Forelimb muscle (tissue), 1 donor: ENCODE measurements around the gene HSD17B14. TPM values are rescaled to one million over a fixed set of nuclear protein-coding genes. Genes with fewer than 3 reads are reported as not detected.
"Not testable (repeated sequence)": the region's sequence is repeated elsewhere in the genome, so short reads cannot be mapped to it uniquely, and the experiment has no call there.

Experiments
- DNase-seq: peaks from one replicate; pipeline ENCODE4 v3.0.0-alpha.2; 2013; ENCODE audit warnings: low read depth
- polyA plus RNA-seq: library from polyadenylated mRNA; unstranded; fragments of 120-200 nt; gene quantifications from one replicate; pipeline ENCODE4 v1.2.1, GENCODE V29; 2013; ENCODE audit not compliant: insufficient read length

HSD17B14 gene
- 3.1 TPM for polyA plus RNA-seq

DNA sequence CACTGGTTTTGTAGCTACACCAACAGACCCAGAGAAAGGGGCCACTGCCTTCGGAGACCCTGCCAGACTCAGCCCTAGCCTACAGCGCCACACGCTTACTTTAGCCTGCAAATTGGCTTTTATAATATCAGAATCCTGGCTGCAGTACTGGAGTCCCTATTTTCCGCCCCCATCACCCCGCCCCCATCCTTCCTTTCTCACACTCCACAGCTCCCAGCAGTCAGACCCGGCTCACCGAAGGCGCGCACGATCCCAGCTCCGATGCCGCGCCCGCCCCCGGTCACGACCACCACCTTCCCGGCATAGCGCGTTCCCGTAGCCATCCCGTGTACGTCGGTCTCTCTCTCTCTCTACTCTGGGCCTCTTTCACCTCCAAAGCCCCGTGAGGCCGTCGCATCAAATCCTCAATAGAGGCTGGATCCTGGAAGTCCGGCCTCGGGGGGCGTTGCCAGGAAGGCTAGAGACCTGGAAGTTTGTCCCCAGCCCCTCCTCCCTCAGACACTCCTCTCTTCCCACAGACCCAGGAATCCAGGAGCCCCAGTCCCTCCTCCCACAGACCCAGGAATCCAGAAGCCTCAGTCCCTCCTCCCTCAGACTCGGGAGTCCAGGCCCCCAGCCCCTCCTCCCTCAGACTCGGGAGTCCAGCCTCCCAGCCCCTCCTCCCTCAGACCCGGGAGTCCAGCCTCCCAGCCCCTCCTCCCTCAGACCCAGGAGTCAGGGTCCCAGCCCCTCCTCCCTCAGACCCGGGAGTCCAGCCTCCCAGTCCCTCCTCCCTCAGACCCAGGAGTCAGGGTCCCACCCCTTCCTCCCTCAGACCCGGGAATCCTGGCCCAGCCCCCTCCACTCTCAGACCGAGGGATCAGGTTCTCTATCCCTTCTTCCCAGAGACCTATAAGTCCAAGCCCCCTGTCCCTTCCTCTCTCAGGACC, at the start of gene HSD17B14:
Gene HSD17B14 (minus strand): TSS at position 403 of the 929 bp plus-strand sequence. CDS start 80 bp downstream, at position 323.
- DNase-seq: no peak

DNA sequence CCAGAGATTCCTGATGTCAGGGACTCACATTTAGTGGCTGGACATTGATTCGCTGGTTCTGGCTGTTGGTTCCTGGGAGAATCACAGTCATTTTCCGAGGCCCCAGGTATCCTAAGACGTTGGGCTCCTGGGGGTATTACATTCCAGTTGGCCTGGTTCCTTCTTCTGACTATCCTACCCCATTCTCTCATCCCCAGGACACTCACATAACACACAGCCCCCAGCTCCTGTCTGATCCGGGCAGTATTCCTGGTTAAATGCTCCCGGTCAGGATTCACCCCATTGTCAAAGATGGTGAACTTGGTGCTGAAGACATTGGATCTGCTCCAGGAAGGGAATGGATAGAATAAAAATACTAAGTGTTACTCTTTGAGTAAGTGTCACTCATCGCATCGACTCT, 47.4 kb upstream of the HSD17B14 start:
- no peak for DNase-seq

DNA sequence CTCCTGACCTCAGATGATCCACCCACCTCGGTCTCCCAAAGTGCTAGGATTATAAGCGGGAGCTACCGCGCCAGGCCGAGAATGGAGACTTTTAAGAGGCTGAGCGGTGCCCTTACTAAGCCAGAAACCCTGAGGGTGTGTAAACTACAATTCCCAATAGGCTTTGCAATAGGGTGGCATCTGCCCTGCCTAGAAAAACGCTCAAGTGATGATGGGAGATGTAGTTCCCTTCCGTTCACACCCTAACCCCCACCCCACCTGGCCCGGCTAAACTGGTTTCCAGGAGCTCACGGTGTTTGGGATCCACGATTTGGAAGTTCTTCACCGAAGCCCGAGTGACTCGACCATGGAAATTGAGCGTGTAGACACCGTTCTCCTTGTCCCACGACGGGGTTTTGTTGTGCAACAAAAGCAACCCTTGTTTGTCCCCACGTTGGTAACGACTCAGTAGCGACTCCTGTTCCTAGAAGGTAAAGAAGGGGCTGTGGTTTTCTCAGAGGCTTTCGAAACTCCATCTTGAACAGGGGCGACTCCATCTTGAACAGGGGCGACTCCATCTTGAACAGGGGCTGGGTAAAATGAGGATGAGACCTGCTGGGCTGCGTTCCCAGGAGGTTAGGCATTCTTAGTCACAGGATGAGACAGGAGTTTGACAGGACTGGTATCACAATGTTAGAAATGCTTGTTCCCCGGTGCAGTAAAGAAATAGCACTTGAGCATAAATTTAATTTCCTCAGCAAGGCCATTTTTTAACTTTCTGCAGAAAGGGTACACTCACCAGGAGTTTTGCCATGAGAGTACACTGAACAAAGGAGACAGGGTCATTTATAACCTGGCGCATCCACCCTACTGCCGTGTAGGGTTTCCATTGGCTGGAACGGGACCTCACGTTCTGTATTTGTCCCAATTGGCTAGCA, 45.7 kb upstream of the HSD17B14 start:
- no peak for DNase-seq

DNA sequence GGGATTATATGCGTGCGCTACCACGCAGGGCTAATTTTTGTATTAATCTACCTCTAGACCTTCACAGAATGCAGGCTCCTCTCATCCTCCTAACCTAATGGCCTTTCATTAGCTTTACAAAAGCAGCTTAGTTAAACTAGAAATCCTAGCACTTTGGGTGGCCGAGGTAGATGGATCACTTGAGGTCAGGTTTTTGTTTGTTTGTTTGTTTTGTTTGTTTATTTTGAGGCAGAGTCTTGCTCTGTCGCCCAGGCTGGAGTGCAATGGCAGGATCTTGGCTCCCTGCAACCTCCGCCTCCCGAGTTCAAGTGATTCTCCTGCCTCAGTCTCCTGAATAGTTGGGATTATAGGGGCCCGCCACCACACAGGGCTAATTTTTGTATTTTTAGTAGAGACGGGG, 43.4 kb upstream of the HSD17B14 start:
- not testable (repeated sequence) for DNase-seq

DNA sequence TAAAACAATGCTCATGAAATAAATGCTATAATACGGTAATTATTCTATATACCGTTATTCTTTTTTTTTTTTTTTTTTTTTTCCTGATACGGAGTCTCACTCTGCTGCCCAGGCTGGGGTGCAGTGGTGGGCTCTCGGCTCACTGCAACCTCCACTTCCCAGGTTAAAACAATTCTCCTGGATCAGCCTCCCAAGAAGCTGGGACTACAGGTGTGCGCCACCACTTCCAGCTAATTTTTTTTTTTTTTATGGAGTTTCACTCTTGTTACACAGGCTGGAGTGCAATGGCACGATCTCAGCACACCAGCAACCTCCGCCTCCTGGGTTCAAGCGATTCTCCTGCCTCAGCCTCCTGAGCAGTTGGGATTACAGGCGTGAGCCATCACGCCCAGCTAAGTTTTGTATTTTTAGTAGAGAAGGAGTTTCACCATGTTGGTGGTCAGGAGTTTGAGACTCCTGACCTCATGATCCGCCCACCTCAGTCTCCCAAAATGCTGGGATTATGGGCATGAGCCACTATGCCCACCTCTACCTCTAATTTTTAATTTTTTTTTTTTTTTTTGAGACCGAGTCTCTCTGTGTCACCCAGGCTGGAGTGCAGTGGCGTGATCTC, 42.8 kb upstream of the HSD17B14 start:
- no peak for DNase-seq

DNA sequence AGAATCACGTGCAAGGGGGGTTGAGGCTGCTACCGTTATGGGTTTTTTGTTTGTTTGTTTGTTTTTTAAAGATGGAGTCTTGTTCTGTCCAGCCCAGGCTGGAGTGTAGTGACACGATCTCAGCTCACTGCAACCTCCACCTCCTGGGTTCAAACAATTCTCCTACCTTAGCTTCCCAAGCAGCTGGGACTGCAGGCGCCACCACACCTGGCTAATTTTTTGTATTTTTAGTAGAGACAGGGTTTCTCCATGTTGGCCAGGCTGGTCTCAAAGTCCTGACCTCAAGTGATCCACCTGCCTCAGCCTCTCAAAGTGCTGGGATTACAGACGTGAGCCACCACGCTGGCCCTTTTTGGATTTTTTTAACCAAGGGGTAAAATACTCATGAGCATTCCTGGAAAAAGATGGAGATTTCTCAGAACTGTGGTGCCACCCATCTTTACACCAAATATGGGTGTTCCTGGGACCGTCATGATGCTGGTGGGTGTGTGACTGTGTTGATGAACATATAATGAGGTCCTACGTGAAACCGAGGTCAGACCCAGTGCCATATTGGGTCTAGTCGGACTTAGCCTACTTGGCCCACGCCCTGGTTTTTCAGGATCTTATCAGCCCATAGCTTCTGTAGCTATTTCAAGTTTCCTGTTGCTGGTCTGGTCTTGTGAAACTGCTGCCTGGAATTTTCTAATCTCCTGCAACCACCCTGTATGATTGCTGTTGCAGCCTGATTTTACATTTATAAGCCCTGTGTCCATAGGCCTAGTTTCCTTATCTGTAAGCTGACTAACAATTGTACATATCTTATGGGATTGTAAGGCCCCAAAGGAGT, 42.1 kb upstream of the HSD17B14 start:
- DNase-seq: no peak

DNA sequence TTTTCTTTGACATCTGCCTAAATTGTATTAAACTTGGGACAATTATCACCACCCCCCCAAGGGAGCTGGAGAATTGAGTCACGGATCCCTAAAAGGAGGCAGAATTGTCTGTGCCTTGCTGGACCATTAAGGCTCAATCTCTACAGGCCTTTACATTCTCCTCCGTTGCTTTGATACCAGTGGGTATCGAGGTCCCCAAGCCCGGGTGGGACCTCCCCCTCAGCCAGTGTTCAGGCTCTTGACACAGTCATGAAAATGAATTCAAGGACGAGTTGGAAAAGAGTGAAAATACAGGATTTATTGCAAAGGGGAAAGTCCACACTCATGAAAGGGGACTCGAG, 41.5 kb upstream of the HSD17B14 start:
- no peak for DNase-seq

DNA sequence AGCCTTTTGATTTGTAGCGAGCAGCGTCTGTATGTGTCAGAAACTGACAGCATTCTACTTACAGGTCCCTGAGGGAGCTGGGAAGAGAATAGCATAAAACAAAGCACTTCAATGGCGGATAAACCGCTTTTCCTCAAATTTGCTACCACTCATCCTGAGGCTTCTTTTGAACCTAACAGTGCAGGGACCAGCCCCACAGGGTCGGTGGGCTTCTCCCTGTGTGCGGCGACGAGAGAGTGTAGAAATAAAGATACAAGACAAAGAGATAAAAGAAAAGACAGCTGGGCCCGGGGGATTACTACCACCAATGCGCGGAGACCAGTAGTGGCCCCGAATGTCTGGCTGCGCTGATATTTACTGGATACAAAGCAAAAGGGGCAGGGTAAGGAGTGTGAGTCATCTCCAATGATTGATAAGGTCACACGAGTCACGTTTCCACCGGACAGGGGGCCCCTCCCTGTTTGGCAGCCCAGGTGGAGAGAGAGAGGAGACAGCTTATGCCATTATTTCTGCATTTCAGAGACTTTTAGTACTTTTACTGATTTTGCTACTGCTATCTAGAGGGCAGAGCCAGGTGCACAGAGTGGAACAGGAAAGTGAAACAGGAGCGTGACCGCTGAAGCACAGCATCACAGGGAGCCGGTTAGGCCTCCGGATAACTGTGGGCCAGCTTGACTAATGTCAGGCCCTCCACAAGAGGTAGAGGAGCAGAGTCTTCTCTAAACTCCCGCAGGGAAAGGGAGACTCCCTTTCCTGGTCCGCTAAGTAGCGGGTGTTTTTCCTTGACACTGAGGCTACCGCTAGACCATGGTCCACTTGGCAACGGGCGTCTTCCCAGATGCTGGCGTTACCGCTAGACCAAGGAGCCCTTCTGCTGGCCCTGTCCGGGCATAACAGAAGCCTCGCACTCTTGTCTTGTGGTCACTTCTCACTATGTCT, 40.0 kb upstream of the HSD17B14 start:
- DNase-seq: not testable (repeated sequence)

DNA sequence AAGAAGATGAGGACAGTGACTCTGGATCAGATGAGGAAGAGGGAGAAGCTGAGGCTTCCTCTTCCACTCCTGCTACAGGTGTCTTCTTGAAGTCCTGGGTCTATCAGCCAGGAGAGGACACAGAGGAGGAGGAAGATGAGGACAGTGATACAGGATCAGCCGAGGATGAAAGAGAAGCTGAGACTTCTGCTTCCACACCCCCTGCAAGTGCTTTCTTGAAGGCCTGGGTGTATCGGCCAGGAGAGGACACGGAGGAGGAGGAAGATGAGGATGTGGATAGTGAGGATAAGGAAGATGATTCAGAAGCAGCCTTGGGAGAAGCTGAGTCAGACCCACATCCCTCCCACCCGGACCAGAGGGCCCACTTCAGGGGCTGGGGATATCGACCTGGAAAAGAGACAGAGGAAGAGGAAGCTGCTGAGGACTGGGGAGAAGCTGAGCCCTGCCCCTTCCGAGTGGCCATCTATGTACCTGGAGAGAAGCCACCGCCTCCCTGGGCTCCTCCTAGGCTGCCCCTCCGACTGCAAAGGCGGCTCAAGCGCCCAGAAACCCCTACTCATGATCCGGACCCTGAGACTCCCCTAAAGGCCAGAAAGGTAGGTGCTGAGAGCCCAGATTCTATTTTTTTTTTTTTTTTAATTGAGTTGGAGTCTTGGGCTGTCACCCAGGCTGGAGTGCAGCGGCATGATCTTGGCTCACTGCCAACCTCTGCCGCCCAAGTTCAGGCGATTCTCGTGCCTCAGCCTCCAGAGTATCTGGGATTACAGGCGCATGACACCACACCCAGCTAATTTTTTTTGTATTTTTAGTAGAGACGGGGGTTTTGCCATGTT, 38.2 kb upstream of the HSD17B14 start:
- DNase-seq: no peak

DNA sequence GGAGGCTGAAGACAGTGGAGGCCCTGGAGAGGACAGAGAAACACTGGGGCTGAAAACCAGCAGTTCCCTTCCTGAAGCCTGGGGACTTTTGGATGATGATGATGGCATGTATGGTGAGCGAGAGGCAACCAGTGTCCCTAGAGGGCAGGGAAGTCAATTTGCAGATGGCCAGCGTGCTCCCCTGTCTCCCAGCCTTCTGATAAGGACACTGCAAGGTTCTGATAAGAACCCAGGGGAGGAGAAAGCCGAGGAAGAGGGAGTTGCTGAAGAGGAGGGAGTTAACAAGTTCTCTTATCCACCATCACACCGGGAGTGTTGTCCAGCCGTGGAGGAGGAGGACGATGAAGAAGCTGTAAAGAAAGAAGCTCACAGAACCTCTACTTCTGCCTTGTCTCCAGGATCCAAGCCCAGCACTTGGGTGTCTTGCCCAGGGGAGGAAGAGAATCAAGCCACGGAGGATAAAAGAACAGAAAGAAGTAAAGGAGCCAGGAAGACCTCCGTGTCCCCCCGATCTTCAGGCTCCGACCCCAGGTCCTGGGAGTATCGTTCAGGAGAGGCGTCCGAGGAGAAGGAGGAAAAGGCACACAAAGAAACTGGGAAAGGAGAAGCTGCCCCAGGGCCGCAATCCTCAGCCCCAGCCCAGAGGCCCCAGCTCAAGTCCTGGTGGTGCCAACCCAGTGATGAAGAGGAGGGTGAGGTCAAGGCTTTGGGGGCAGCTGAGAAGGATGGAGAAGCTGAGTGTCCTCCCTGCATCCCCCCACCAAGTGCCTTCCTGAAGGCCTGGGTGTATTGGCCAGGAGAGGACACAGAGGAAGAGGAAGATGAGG, 37.4 kb upstream of the HSD17B14 start:
- DNase-seq: no peak

DNA sequence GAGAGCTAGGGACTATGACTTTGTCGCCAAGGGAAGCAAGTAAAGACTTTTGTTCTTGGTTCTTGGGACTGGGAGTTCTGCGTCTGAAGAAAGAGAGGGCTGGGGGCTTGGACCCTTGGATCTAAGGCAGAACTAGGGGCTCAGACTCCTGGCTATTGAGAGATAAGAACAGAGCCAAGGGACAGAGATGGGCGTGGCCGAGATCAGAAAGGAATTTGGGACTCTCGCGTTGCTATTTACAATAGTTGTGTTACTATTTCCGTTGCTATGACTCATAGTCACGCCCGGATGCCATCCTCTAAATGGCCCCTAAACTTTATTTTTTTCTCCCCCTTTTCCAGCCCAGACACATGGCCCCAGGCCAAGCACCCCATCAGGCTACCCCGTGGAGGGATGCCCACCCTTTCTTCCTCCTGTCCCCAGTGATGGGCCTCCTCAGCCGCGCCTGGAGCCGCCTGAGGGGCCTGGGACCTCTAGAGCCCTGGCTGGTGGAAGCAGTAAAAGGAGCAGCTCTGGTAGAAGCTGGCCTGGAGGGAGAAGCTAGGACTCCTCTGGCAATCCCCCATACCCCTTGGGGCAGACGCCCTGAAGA, 36.7 kb upstream of the HSD17B14 start:
- DNase-seq: peak; percentile 80

DNA sequence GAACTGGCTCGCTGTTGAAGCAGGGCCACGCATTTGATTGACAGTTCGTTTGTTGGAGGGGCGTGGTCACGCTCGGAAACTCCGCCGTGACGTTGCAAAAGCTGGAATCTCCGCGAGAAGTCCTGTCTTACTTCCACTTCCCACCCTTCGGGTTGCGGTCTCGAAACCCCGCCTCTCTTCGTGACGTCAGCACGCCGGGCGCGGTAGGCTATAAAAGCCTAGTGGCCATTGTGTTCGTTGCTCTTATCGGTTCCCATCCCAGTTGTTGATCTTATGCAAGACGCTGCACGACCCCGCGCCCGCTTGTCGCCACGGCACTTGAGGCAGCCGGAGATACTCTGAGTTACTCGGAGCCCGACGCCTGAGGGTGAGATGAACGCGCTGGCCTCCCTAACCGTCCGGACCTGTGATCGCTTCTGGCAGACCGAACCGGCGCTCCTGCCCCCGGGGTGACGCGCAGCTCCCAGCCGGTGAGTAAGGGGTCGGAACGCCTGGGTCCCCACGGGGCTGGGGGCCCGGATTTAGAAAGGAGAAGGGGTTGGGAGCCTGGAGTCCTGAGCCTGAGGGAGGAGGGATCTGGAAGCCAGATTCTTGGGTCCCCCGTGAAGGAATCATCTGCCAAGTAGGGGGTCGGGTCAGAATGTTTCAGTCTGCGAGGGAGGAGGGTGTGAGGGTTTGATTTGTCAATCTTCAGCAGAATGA, 36.0 kb upstream of the HSD17B14 start, which contains the start of gene PPP1R15A:
Gene PPP1R15A (plus strand): TSS at position 240 of the 702 bp plus-strand sequence. CDS start 813 bp downstream, outside the sequence.
- DNase-seq: peak; percentile 96

DNA sequence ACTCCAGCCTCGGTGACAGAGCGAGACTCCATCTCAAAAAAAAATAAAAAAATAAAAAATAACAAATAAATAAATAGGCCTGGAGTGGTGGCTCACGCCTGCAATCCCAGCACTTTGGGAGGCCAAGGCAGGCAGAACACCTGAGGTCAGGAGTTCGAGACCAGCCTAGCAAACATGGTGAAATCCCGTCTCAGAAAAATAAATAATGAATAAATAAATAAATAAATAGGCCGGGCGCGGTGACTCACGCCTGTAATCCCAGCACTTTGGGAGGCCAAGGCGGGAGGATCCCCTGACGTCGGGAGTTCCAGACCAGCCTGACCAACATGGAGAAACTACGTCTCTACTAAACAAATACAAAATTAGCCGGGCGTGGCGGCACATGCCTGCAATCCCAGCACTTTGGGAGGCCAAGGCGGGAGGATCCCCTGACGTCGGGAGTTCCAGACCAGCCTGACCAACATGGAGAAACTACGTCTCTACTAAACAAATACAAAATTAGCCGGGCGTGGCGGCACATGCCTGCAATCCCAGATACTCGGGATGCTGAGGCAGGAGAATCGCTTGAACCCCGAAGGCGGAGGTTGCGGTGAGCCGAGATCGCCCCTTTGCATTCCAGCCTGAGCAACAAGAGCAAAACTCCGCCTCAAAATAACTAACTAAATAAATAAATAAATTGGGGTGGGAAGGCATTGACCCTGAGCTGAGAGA, 35.3 kb upstream of the HSD17B14 start:
- not testable (repeated sequence) for DNase-seq

DNA sequence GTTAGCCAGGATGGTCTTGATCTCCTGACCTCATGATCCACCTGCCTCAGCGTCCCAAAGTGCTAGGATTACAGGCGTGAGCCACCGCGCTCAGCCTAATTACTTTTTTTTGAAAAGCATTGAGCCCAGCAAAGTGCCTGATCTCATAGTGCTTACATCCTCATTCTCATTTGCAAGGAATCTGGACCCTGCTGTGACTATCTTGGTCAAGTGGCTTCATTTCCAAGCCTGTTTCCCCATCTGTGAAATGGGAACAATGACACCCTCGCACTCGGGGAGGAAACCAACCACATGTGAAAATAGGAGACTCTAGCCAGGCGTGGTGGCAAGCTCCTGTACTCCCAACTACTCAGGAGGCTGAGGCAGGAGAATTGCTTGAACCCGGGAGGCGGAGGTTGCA, 33.8 kb upstream of the HSD17B14 start:
- DNase-seq: no peak

DNA sequence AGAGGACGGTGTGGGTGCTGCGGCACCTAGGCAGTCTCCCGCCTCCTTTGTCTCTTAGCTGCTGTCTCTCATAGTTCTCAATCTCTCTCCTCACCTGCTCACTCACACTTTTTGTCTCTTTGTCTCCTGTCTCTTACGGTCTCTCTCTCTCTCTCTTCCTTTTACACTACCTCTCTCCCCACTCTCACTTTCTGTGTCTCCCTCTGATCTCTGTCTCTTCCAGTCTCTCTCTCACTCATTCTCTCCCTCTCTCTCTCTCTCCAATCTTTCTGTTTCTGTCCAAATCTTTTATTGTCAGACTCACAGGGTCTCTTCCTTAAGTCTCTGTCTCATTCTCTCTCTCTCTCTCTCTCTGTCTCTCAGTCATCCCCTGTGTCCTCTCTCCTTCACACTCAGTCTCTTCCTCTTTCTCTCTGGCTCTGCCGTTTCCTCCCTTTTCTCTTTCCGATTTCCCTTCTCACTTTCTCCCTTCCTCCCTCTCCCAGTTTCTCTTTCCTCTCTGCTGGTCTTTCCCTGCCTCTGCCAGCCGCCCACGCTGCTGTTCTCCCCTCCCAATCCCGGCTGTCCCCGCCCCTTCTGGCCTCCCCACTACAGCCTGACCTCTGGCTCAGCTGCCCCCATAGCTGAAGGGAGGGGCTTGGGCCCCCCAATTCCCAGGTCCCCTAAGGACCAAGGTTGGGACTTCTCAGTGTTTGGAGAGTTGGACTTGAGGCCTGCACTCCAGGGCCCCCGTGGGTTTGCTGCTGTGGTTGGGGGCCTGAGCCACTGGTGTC, 32.0 kb upstream of the HSD17B14 start, which contains the start of gene PLEKHA4:
Gene PLEKHA4 (minus strand): TSS at position 504 of the 773 bp plus-strand sequence. CDS start 997 bp downstream, outside the sequence.
- no peak for DNase-seq
